BJ (cell line): ENCODE measurements around the gene PUM1. TPM values are rescaled to one million over a fixed set of nuclear protein-coding genes. Genes with fewer than 3 reads are reported as not detected.

Source experiments
- CTCF ChIA-PET: fragments of 350-600 bp; formaldehyde crosslinking; extraction: SDS; loops from one replicate; lab custom pipeline; 2021; ENCODE audit warnings: antibody characterized with exemption, inconsistent platforms; lab: Yijun Ruan, JAX
- POLR2A ChIA-PET: fragments of 300-600 bp; sonication (Branson Sonifier 250); formaldehyde crosslinking; extraction: SDS; loops from one replicate; lab custom pipeline; 2021; ENCODE audit warnings: antibody characterized with exemption; lab: Charles Lee
- DNase-seq: peaks from one replicate; pipeline ENCODE4 v3.0.0-alpha.2; 2011; ENCODE audit warnings: low read depth
- H3K27me3 ChIP-seq: 2 replicates; pipeline ENCODE4 v1.6.0; 2011; ENCODE audit warnings: low read length; ENCODE audit not compliant: control insufficient read depth, insufficient read depth
- H3K36me3 ChIP-seq: 2 replicates; pipeline ENCODE4 v1.5.1; 2011; ENCODE audit warnings: low read length; ENCODE audit not compliant: control insufficient read depth, insufficient read depth
- H3K4me3 ChIP-seq: 2 replicates; pipeline ENCODE4 v1.5.1; 2011; ENCODE audit warnings: low read depth, mild to moderate bottlenecking, control low read depth, low read length
- polyA plus RNA-seq: library from polyadenylated mRNA; depleted of rRNA; stranded (reverse); fragments of >200 nt; gene quantifications from 2 replicates; pipeline ENCODE4 v1.2.3, GENCODE V29; 2011
- TF ChIP-seq, protein P1 (sequence below): IDR thresholded peaks from 2 replicates; pipeline ENCODE4 v1.5.1; 2011; ENCODE audit warnings: low read depth, mild to moderate bottlenecking, control low read depth, inconsistent platforms, low read length, moderate library complexity; ENCODE audit not compliant: insufficient read depth

Gene PUM1
- polyA plus RNA-seq, 1 experiment = 66.9 TPM

- no peaks in the 10 kb centered on the region for H3K27me3 ChIP-seq
- POLR2A ChIA-PET = no interaction called here
- H3K36me3 ChIP-seq = no peaks in the 10 kb centered on the region
- TF ChIP-seq, protein P1, sequence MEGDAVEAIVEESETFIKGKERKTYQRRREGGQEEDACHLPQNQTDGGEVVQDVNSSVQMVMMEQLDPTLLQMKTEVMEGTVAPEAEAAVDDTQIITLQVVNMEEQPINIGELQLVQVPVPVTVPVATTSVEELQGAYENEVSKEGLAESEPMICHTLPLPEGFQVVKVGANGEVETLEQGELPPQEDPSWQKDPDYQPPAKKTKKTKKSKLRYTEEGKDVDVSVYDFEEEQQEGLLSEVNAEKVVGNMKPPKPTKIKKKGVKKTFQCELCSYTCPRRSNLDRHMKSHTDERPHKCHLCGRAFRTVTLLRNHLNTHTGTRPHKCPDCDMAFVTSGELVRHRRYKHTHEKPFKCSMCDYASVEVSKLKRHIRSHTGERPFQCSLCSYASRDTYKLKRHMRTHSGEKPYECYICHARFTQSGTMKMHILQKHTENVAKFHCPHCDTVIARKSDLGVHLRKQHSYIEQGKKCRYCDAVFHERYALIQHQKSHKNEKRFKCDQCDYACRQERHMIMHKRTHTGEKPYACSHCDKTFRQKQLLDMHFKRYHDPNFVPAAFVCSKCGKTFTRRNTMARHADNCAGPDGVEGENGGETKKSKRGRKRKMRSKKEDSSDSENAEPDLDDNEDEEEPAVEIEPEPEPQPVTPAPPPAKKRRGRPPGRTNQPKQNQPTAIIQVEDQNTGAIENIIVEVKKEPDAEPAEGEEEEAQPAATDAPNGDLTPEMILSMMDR = no peak
- CTCF ChIA-PET = no interaction called here
- H3K4me3 ChIP-seq = no peak overlapping the region
- no peak for DNase-seq
Observed at GRCh38 chr1:31073044-31073443, 7.5 kb upstream of the PUM1 start.

- TF ChIP-seq, protein P1 = no peak
- ChIA-PET CTCF (no interaction called here), POLR2A (no interaction called here)
- no peaks in the 10 kb centered on the region for H3K27me3 ChIP-seq
- DNase-seq = no peak
- H3K4me3 ChIP-seq = no peak overlapping the region
- H3K36me3 ChIP-seq = no peaks in the 10 kb centered on the region
Observed at GRCh38 chr1:31072304-31072746, 6.8 kb upstream of the PUM1 start.

GRCh38 chr1:31069392-31069791 lies 3.9 kb upstream of the PUM1 start:
- POLR2A ChIA-PET = no interaction called here
- Histone ChIP-seq H3K4me3 (no peak overlapping the region), H3K27me3 (no peaks in the 10 kb centered on the region), H3K36me3 (no peaks in the 10 kb centered on the region)
- CTCF ChIA-PET = interaction anchor here (0.7 kb wide), 1 partner anchor 30 kb away, joined by 3 read pairs; no protein-coding TSS in a partner anchor
- DNase-seq = no peak
- TF ChIP-seq, protein P1 = no peak

DNA sequence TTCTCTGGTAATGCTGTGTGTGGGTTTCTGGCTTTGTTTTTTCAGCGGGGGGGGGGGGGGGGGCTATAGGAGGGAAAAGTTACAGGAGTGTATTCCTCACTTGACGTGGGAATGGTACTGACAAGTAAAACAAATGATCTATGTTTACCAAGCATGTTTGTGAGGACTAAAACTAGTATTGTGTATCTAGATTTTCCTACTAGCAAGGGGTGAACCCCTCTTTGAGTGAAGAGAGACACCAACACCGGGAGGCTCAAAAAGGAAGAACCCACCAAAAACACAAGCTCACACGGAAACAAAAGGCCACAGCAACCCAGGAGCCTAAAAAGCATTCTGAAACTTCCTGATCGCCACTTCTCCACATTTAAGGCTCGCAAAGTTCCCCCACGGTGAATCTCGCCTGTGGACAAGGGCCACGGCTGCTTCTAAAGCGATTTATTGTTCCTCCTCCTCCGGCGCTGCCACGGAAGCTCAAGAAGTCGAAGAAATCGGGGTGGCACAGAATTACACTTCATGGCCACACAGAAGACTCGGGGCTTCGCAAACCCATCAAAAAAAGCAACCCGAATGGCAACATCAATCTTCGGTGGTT lies 703 bp downstream of the PUM1 start:
- peak overlapping the region; percentile 72 for H3K4me3 ChIP-seq
- POLR2A ChIA-PET = no interaction called here
- CTCF ChIA-PET = interaction anchor here (1.6 to 2.0 kb wide), 2 partner anchors 51 to 135 kb away, joined by 4 to 6 read pairs; no protein-coding TSS in a partner anchor
- H3K27me3 ChIP-seq = no peaks in the 10 kb centered on the region
- TF ChIP-seq, protein P1 = no peak
- no peak for DNase-seq
- no peaks in the 10 kb centered on the region for H3K36me3 ChIP-seq

DNA sequence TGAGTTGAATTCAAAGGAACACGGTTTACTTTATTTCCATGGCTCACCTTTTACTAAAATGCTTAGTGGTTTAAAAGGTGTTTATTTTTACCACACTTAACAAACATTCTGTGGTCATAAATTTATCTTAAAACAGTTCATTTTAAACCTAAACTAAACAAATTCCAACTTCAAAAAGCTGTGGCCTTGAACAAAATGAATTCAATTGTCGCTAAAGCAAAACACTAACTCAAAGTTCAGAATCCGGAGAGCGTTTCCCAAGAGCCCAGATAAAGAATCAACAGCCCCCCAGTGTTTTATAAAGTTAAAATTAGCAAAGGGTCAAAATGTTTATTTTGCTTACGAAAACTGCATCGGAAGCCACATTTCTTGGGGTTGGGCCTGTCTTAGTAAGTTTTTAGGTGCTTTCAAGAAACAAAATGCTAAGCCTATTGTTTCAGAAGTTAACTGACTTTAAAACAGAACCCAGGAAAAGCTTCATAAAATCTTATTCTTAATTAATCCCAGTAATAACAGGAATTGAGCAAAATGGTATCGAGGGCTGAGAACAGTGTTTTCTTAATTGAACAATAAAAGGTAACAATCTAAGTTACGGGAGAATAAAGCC lies 1.3 kb downstream of the PUM1 start:
- H3K36me3 ChIP-seq = peaks cover 2% of the 10 kb centered on the region
- CTCF ChIA-PET = interaction anchor here (0.6 to 2.0 kb wide), 4 partner anchors 15 to 135 kb away, joined by 3 to 6 read pairs (median 4); no protein-coding TSS in a partner anchor
- no peaks in the 10 kb centered on the region for H3K27me3 ChIP-seq
- no peak for DNase-seq
- peak overlapping the region; percentile 72 for H3K4me3 ChIP-seq
- TF ChIP-seq, protein P1 = no peak
- POLR2A ChIA-PET = no interaction called here
